ENCODE measurements around the gene TRAPPC11. TPM values are rescaled to one million over a fixed set of nuclear protein-coding genes. Genes with fewer than 3 reads are reported as not detected.

The TRAPPC11 gene
- total RNA-seq, 1 experiment from 2014 or later = 15.6 TPM

DNA sequence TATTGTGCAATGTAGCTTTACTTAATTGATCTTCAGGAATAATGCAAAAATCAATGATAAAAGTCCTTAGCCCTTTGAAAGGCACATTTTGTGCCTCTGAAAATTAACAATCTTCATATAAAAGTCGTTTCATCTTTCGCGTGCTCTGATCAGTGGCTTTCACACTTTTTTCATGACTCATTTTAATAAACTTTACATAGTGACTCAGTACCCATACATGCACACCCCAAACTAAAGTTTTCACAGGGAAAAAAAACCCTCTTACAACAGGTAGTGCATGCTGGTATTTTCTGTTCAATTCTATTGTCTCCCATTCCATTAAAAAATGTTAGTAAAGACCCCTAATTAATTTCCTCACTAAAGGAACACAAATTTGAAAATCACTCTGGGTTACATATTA lies 21.6 kb upstream of the TRAPPC11 start:
- no peak overlapping the region for H3K4me3 ChIP-seq (replicated peaks in 1 of 2; ENCODE audit: low read depth in 1 of 2, low read length in 2 of 2)
- H4K20me1 ChIP-seq (ENCODE audit: insufficient read depth) = no peaks in the 10 kb centered on the region
- no peaks in the 10 kb centered on the region for H3K9me3 ChIP-seq (ENCODE audit: control insufficient read depth in 1 of 2, insufficient read depth in 1 of 2, low read depth in 1 of 2, low read length in 2 of 2)
- ChIA-PET CTCF (no interaction called here), RAD21 (ENCODE audit: low non-redundant PET in 1 of 2, low total read pairs in 2 of 2, uncharacterized antibody in 2 of 2, unreplicated experiment in 2 of 2) (no interaction called here), POLR2A (no interaction called here)
- DNase-seq (ENCODE audit: low read depth, low spot score) (no peak), ATAC-seq (no peak)
- H2AFZ ChIP-seq (ENCODE audit: low read depth, low read length, poor library complexity, severe bottlenecking) = no peak overlapping the region
- no peaks in the 10 kb centered on the region for H3K27me3 ChIP-seq (ENCODE audit: insufficient read depth, low read length)
- peak overlapping the region; percentile 43 for H3K4me2 ChIP-seq (ENCODE audit: low read length)
- TF ChIP-seq JUND (IDR thresholded peaks at IDR 0.05) = peak; percentile 25
- TF ChIP-seq, protein P1, sequence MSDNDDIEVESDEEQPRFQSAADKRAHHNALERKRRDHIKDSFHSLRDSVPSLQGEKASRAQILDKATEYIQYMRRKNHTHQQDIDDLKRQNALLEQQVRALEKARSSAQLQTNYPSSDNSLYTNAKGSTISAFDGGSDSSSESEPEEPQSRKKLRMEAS (IDR thresholded peaks at IDR 0.05) = 0 out of 2 replicates have a peak, but pooled peaks have one; percentile 35
- peak; percentile 52 for TF ChIP-seq FOSL1 (IDR thresholded peaks at IDR 0.05; ENCODE audit: low read depth)
- no peak for TF ChIP-seq CBX3 (IDR thresholded peaks at IDR 0.05; ENCODE audit: low read depth)
- no TSS peak for BruUV-seq (replicated peaks)
- H3K27ac ChIP-seq (ENCODE audit: low read depth, low read length) = no peak overlapping the region
- H3K9ac ChIP-seq (ENCODE audit: low read length) = no peak overlapping the region
- H3K9me2 ChIP-seq (ENCODE audit: insufficient read depth) = no peaks in the 10 kb centered on the region
- H3K36me3 ChIP-seq (ENCODE audit: control insufficient read depth in 1 of 2, insufficient read depth in 2 of 2, low read length in 2 of 2) = no peaks in the 10 kb centered on the region
- intact Hi-C loops (cut with micrococcal nuclease) = no loop called here
- no peaks in the 10 kb centered on the region for H3K79me2 ChIP-seq (ENCODE audit: insufficient read depth, low read length)
- H3K4me1 ChIP-seq (ENCODE audit: control insufficient read depth in 1 of 2, insufficient read depth in 2 of 2, low read length in 2 of 2) = peaks cover 6 to 12% of the 10 kb centered on the region in 2 experiments; a peak in 3 of 4 replicates

DNA sequence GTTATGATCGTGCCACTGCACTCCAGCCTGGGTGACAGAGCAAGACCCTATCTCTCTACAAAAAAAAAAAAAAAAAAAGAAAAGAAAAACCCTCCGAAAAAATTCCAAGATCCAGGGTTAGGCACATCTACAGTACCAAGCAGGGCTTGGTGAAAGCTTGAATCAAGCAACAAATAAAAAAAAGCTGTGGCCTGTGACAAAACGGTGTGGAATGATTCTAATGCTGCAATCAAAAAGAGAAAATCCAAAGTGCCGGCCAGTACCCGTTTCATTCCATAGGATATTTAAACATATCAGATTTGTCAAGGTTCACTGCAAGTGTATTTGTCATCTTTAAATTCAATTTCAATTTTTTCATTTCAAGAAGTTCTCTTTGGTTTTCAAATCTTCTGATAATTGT lies 20.7 kb upstream of the TRAPPC11 start:
- DNase-seq (ENCODE audit: low read depth, low spot score) (no peak), ATAC-seq (no peak)
- Histone ChIP-seq H3K9me3 (ENCODE audit: control insufficient read depth in 1 of 2, insufficient read depth in 1 of 2, low read depth in 1 of 2, low read length in 2 of 2) (no peaks in the 10 kb centered on the region), H3K9ac (ENCODE audit: low read length) (no peak overlapping the region), H3K4me2 (ENCODE audit: low read length) (no peak overlapping the region), H3K79me2 (ENCODE audit: insufficient read depth, low read length) (no peaks in the 10 kb centered on the region), H3K27ac (ENCODE audit: low read depth, low read length) (no peak overlapping the region), H3K4me1 (ENCODE audit: control insufficient read depth in 1 of 2, insufficient read depth in 2 of 2, low read length in 2 of 2) (peaks cover 6 to 12% of the 10 kb centered on the region in 2 experiments; a peak in 3 of 4 replicates), H4K20me1 (ENCODE audit: insufficient read depth) (no peaks in the 10 kb centered on the region), H2AFZ (ENCODE audit: low read depth, low read length, poor library complexity, severe bottlenecking) (no peak overlapping the region), H3K4me3 (replicated peaks in 1 of 2; ENCODE audit: low read depth in 1 of 2, low read length in 2 of 2) (no peak overlapping the region), H3K9me2 (ENCODE audit: insufficient read depth) (no peaks in the 10 kb centered on the region), H3K36me3 (ENCODE audit: control insufficient read depth in 1 of 2, insufficient read depth in 2 of 2, low read length in 2 of 2) (no peaks in the 10 kb centered on the region), H3K27me3 (ENCODE audit: insufficient read depth, low read length) (no peaks in the 10 kb centered on the region)
- POLR2A ChIA-PET = no interaction called here
- BruUV-seq (replicated peaks) = no TSS peak
- CTCF ChIA-PET = no interaction called here
- intact Hi-C loops (cut with micrococcal nuclease) = no loop called here
- RAD21 ChIA-PET (ENCODE audit: low non-redundant PET in 1 of 2, low total read pairs in 2 of 2, uncharacterized antibody in 2 of 2, unreplicated experiment in 2 of 2) = no interaction called here
- TF ChIP-seq ELF1 (IDR thresholded peaks at IDR 0.05; ENCODE audit: borderline replicate concordance, low read depth) (no peak), SIN3A (IDR thresholded peaks at IDR 0.05; ENCODE audit: low read depth) (no peak), POLR2A (IDR thresholded peaks at IDR 0.05; ENCODE audit: borderline replicate concordance, extremely low read depth, insufficient read depth, insufficient read length) (no peak), FOSL1 (IDR thresholded peaks at IDR 0.05; ENCODE audit: low read depth) (no peak), SP1 (IDR thresholded peaks at IDR 0.05; ENCODE audit: low read depth) (no peak), POLR2AphosphoS5 (IDR thresholded peaks at IDR 0.05; ENCODE audit: low read depth, low read length) (no peak), CBX3 (IDR thresholded peaks at IDR 0.05; ENCODE audit: low read depth) (no peak), JUND (IDR thresholded peaks at IDR 0.05) (no peak), ZFX (IDR thresholded peaks at IDR 0.05) (no peak), SRF (IDR thresholded peaks at IDR 0.05; ENCODE audit: low read depth) (no peak), EZH2 (IDR thresholded peaks at IDR 0.05) (no peak), RAD21 (IDR thresholded peaks at IDR 0.05; ENCODE audit: low read depth) (no peak), EZH2phosphoT487 (IDR thresholded peaks at IDR 0.05; ENCODE audit: borderline replicate concordance) (no peak), EGR1 (IDR thresholded peaks at IDR 0.05; ENCODE audit: low read depth) (no peak)
- TF ChIP-seq, protein P2, sequence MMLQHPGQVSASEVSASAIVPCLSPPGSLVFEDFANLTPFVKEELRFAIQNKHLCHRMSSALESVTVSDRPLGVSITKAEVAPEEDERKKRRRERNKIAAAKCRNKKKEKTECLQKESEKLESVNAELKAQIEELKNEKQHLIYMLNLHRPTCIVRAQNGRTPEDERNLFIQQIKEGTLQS (IDR thresholded peaks at IDR 0.05) = no peak
- TF ChIP-seq, protein P1 (IDR thresholded peaks at IDR 0.05) = no peak
- TF ChIP-seq, protein P3, sequence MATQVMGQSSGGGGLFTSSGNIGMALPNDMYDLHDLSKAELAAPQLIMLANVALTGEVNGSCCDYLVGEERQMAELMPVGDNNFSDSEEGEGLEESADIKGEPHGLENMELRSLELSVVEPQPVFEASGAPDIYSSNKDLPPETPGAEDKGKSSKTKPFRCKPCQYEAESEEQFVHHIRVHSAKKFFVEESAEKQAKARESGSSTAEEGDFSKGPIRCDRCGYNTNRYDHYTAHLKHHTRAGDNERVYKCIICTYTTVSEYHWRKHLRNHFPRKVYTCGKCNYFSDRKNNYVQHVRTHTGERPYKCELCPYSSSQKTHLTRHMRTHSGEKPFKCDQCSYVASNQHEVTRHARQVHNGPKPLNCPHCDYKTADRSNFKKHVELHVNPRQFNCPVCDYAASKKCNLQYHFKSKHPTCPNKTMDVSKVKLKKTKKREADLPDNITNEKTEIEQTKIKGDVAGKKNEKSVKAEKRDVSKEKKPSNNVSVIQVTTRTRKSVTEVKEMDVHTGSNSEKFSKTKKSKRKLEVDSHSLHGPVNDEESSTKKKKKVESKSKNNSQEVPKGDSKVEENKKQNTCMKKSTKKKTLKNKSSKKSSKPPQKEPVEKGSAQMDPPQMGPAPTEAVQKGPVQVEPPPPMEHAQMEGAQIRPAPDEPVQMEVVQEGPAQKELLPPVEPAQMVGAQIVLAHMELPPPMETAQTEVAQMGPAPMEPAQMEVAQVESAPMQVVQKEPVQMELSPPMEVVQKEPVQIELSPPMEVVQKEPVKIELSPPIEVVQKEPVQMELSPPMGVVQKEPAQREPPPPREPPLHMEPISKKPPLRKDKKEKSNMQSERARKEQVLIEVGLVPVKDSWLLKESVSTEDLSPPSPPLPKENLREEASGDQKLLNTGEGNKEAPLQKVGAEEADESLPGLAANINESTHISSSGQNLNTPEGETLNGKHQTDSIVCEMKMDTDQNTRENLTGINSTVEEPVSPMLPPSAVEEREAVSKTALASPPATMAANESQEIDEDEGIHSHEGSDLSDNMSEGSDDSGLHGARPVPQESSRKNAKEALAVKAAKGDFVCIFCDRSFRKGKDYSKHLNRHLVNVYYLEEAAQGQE (IDR thresholded peaks at IDR 0.05; ENCODE audit: low read depth) = no peak
